NCI-H146 treated with DMSO at 0.1 percent for 48 hours (cell line): Measurements from ENCODE around the gene MCM5.
"Not testable (repeated sequence)": the region's sequence is repeated elsewhere in the genome, so short reads cannot be mapped to it uniquely, and the experiment has no call there.

ENCODE experiments used
- DNase-seq: peaks from one replicate; lab custom pipeline; 2025; ENCODE audit not compliant: unreplicated experiment; lab: John Stamatoyannopoulos, UW

MCM5 gene

DNA sequence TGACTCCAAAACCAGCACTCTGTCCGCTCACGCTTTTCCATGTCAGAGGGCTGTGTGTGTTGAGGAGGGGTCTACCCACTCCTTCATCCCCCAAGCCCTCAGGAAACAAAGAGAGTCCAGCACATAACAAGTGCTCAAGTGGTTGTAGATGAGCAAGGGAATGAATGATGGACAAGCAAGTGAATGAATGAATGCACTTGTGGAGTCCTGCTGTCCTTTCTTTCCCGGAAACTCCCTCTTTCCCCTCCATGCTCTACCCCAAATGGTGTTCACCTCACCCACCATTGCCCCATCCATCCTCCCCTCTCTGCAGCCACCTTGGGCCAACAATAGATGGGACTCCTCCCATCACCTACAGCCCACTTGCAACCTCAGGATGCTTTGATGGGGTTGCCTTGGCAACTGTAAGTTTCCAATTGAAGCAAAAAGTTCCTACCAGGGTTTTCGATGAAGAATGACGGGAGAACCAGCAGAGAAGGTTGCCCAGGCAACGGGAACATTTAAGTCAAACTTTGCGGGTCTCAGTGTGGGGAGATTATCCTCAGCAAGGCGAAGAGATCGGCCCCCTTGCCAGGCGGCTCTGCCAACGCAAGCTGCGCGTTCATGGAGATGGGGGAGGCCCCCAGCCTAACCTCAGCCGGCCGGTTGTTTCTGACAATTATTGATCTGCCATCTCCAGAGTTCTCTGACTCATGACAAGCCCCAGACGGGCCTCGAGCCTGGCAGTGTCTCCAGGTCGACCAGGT, 51.1 kb downstream of the MCM5 start:
- no peak for DNase-seq

DNA sequence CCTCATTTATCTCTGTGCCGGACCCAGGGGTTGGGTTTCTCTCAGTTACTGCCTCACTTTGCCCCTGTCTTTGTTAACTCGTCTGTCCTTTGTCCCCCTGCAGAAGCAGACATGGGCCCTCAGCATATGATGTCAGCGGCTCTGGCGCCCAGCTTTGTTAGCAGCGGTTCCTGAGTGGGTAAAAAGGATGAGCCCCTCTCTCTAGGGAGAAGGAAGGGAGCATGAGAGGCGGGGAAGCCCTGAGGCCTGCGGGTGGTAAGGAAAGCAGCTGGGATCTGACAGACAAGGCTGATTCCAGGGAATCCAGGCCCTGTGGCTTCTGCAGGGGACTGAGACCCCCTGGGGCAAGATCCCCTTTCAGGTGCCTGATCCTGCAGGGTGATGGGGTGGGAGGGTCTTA, 51.7 kb downstream of the MCM5 start:
- DNase-seq = peak; percentile 37

DNA sequence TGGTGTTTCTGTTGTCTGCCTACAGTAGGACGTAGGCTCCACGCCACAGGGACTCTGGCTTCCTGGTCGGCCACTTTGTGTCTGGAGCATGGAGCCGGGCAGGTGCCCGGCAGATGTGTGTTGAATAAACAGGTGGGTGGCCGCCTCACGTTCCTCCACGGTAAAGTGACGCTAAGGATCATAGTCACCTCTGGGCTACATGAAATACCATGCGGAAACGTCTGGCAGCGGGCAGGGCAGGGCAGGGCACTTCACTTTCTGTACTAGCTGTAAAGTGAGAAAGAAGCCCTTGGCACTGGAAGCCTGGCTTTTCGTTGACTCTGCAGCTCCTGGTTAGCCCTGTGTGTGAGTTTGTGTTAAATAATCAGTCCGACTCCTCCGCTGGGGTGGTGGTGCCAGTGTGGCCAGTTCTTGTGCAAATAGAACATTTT, 52.4 kb downstream of the MCM5 start:
- DNase-seq = peak; percentile 70

DNA sequence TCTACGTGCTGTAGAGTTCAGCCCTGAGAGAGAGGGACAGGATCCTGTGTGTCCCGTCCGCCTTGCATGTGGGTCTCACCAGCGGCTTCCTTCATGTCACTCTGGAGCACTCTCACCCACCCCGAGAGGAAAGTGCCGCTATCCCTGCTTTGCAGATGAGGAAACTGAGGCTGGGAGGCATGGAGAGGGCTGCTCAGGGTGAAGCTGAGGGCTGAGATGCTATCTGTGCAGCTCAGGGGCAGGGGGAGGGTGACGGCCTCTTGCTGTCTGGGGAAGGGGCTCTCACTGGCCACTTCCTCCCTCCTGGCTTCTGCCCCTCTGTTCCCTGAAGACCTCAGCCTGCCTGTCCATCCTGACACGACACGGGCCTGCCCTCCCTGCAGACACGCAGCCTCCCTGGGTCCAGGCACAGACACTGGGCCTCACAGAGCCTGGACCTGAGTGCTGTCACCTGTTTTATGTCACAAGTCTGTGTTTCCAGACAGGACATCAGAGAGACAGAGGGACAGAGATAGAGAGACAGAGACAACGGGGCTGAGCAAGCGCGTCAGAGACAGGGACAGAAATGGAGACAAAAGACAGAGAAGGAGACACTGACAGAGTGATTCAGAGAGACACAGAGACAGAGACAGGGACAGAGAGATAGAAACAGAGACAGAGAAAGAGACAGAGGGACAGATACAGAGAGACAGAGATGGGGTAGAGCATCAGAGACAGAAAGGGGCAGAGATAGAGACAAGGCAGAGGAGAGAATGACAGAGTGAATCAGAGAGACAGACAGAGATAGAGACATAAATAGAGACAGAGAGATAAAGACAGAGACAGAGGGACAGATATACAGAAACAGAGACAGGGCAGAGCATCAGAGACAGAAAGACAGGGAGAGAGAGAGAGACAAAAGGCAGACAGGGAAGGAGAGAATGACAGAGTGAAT, 53.1 kb downstream of the MCM5 start:
- no peak for DNase-seq

DNA sequence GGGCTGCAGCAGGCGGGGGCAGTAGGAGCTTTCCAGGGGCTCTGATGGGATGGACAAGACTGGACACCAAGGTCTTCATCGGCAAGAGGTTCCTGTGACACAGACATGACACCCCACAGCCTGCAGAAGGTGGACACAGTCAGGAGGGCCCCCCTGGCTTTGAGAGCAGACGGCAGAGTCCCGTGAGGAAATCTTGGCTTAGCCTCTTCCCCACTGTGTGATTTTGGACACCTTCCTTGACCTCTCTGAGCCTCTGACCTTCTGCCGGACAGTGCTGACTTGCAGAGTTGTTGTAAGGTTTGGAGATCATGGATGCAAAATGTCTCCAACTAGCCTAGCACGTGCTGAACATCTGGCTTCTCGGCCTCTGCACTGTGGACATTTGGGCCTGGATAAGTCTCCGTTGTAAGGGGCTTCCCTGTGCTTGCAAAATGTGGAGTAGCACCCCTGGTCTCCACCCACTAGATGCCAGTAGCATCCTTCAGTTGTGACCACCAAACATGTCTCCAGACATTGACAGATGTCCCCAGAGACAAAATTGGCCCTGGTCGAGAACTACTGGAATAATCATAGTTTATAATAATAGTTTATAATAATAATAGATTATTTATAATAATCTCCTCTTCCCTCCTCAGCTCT, 54.6 kb downstream of the MCM5 start:
- DNase-seq = no peak

DNA sequence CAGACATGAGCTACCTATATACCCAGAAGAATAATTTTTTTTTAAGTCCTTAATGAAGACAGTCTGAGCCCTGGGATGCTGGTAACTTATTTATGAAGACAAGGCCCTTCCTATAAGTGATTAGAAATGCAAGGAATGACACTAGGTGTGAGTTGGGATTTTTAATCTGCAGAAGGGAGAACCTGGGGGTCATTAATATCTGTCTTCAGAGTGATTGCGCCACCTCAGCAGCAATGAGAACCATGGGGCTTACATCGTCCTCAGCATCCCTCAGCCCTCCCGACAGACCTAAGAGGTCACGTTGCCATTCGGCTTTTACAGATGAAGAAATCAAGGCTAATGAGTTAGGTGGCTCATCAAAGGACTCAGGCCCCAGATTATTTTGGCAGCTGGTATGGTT, 55.6 kb downstream of the MCM5 start:
- DNase-seq = no peak

DNA sequence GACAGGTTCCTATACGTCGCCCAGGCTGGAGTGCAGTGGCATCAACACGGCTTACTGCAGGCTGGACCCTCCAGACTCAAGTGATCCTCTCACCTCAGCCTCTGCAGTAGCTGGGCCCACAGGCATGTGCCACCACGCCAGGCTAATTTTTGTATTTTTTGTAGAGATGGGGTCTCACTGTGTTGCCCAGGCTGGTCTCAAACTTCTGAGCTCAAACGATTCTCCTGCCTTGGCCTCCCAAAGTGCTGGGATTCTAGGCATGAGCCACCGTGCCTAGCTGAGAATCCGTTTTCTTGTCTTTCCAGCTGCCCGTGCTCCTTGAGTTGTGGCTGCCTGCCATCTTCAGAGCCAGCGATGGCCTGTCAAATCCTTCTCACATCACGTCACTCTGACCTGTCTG, 56.8 kb downstream of the MCM5 start:
- no peak for DNase-seq

DNA sequence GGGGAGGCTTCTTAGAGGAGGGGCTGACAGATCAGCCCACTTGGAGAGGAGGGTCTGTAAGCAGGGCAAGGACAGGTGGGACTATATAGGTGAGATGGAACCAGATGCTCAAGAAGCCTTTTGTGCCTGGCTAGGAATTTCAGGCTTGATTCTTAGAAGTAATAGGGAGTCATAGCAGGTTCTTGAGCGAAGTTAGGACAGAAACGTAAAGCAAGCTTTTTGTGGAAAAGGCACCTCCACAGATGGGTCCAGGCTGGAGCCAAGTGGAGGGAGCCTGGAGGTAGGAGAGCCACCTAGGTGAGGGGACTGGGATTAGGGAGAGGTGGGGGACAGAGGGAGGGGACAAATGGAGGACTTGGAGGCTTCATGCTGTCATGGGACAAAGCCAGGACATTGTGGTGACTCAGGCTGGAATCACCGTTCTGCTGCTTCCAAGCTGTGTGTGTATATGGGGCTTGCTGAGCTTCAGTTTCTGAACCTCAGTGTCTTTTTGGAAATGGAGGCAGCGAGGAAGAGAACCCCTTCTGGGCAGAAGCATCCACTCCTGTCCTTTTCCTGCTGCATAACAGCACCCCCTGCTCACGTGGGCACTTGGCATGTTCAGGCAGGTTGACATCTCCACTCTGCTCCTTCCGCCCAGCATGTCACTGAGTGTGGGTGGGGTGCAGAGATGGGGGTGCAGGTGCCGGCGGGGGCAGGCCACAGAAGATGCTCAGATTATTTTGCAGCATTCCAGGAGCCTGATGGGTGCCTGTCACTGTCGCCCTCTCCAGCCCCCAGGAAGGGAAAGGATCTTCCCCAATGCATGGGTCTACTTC, 58.0 kb downstream of the MCM5 start:
- DNase-seq = no peak

DNA sequence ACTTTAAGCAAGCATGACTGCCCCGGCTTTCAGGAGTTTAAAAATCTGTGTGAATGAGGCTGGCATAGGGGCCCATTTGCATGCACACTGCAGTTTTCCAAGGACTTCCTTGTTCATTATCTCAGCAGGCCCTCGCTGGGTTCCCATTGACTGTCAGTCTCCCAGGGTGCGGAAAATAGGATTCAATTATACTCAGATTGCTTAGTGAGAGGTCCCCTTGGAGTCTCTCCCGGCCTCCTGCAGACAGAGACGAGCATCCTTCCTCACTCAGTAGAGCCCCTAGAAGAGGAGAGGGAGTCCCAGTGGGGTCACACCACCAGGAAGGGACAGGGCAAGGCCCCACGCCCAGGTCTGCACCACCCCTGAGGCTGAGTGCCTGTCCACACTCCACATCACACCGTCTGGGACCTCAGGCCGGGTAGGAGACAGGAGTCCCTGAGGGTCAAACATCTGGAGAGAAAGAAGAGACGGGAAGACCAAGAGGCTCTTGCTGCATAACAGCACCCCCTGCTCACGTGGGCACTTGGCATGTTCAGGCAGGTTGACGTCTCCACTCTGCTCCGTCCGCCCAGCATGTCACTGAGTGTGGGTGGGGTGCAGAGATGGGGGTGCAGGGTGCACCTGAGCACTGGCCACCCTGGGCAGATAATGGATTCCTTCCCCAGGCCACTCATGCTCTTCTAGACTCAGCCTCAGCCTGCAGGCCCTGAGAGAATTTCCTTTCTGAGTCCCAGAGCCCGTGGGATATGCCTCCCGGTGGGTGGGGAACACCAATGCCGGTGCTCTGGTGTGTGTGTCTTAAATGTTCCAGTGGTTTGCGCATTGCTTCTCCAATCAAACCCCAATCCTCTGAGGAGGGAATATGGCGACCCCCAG, 58.8 kb downstream of the MCM5 start:
- DNase-seq = peak; percentile 78

DNA sequence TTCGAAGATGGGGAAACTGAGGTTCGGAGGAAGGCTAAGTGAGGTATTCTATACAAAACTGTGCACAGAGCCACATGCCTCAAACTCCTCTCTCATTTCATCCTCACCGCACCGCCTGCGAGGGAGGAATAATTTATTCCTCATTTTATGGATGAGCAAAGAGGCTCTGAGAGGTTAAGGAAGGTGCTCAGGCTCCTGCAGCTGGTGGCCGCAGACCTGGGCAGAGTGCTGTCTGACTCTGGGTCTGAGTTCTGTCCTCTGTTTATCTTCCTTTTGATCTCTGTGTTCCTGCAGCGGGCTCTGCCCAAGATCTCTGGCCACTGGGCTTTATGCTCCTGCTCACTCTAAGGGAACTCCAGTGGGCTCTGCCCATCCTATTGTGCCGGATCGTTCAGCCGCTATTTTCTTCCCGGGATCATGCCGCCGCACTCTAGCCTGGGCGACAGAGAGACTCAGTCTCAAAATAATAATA, 59.5 kb downstream of the MCM5 start:
- no peak for DNase-seq

DNA sequence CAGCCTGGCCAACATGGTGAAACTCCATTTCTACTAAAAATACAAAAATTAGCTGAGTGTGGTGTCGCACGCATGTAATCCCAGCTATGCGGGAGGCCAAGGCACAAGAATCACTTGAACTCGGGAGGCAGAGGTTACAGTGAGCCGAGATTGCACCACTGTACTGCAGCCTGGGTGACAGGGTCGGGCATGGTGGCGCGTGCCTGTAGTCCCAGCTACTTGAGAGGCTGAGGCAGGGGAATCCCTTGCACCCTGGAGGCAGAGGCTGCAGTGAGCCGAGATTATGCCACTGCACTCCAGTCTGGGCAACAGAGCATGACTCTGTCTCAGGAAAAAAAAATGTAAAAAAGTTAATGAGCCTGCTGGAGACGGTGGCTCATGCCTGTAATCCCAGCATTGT, 60.0 kb downstream of the MCM5 start:
- DNase-seq = not testable (repeated sequence)

DNA sequence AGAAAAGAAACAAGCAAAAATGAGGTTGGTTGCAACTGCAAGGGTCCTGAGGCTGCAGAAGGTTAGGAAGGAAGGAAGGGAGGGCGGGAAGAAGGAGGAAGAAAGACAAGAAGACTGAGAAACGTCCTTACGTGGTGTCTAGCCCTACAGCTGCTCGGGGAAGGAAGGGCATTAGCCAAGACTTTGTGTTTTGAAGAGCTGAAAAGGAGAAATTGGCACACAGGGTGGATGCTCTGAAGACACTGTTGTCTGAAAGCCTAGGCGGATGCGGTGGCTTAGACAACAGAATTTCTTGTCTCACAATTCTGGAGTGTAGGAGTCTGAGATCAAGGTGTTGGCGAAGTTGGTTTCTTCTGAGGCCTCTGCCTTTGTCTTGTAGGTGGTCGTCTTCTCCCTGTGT, 60.7 kb downstream of the MCM5 start:
- DNase-seq = no peak

DNA sequence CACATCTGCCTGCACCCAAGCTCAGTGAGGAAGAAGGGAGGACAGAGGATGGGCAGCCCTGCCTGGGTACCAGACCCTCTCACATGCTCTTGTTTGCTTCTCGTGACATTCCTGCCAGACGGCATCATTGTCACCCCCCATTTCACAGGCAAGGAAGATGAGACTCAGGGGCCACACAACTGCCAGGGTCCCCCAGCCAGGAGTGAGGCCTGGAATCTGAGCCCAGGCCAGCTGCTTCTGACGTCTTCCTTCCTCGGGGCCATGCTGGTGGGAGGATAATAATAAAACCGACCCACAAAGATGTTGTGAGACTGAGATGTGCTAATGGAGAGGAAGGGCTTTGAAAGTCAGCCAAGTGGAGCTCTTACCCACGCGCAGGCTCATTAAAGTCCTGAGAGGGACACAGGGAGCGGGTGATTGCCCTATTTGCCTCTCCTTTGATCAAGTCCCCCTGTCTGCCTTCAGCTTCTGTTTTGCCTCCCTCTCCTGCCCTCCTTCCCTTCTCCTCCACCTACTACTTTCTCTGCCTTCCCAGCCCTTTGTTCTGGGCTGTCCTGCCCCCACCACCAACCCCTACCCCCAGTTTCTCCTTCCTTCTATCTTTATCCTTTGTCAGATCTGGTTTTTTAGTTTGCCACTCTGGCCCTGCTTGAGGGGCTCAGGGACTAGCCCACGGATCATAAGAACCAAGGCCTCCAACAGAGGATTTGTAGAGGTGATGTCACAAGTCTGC, 62.7 kb downstream of the MCM5 start:
- no peak for DNase-seq

DNA sequence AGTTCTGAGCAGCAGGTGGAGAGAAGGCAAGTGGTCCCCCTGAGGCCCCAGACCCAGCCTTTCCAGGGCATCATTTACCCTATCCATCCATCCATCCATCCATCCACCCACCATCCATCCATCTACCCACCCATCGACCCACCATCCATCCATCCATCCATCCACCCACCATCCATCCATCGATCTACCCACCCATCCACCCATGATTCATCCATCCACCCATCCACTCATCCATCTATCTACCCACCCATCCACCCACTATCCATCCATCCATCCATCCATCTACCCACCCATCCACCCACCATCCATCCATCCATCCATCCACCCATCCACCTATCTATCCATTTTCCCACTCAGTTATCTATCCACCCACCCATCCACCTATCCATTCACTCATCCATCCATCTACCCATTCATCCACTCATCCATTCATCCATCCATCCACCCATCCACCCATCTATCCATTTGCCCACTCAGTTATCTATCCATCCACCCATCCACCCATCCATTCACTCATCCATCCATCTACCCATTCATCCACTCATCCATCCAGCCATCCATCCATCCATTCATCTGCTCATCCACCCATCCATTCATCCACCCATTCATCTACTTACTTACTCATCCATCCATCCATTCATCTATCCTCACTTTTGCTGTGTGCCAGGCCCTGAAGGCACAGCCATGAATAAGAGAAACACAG, 63.4 kb downstream of the MCM5 start:
- DNase-seq = no peak

DNA sequence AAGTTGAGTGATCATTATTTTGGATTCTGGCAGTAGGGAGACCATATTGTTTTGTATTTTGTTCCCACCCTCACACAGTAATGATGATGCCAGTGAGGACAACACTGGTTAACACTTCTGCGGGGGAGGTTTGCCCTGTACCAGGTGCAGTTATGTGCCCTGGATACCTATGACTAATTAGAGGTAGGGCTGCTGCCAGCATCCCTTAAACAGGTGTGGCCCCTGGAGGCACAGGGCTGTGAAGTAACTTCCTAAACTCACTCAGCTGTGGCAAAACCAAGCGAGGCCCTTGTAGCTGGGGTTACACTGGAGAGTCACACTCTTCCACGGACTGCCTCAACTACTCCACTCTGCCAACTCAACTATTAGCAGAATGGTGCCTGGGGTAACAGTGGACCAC, 64.5 kb downstream of the MCM5 start:
- no peak for DNase-seq

DNA sequence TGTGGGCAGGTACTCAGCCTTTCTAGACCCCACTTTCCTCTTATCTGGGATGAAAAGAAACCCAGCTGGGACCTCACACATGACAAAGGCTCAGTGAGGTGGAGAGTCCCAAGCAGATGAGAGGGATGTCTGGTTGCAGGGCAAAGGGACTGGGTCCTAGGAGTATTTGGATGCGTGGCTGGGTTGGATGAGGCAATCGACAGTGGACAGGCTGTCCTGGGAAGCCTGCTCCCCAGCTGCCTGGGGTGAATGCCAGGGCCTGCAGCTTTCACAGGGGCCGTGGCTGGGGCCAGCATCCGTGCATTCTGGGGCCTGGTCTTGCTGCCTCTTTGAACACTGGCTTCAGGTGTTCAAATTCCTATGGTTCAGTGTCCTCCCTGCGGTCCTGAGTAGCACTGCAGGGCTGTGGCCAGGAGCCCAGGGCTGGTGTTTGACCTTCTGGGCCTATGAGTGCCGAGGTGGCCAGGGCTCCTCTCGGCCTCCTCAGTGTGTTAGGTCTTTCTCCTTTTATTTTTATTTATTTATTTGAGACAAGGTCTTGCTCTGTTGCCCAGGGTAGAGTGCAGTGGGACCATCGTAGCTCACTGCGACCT, 65.3 kb downstream of the MCM5 start:
- DNase-seq = no peak

DNA sequence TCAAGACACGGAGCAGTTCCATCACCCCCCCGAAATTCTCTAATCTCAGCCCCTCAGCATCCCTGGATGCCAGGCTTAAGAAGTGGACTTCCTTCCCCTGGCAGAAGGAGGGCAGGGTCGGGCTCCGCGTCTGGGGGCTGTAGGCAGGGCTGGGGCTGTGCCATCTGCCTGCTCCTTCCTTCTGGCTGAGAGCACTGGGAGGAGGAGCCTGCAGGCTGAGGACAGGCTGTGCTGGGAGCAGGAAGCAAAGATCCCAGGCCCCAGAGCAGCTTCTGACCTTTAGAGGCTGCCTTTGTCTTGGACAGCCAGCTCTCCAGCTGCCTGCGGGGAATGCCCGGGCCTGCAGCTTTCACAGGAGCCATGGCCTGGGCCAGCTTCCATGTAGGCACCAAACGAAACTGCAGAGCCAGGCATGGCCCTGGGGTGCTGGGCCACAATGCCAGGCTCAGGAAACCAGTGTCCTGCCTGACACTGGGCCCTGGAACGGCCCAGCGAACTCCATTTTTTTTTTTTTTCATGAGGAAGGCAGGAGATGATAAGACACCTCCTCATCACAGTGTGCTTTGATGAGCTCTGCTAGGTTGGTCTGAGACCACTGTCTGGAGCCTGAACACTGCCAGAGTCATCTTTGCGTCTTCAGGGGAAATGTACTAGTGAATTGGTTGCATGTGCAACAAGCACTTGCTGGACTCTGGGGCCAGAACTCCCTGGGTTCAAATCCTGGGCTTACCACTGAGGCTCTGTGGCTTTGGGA, 67.9 kb downstream of the MCM5 start:
- DNase-seq = peak; percentile 32
